ENCODE results near the gene ITFG1. TPM values are rescaled to one million over a fixed set of nuclear protein-coding genes. Genes with fewer than 3 reads are reported as not detected.
A peak's percentile ranks its signal among the peaks of the same experiment; 100 is the strongest.

ITFG1 gene
- total RNA-seq, 1 experiment from 2014 or later: 18.0 TPM

DNA sequence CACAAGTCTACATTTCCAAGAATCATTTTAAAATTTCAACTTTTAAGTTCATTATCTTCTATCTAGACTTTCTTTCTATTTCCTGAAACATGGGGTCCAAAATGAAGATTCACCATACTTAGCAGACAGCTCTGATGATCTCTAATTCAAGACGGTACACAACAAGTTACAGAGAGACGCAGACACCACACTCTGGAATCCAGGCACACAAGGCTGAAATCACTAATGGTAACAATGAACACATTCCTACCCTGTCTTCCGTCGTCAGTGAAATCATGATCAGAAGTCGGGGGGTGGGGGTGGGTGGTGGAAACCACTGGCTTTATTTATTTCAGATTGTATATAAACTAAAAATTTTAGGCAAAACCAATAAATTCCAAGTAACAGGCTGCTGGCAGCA lies 78.5 kb downstream of the ITFG1 start:
- H2BK20ac ChIP-seq (ENCODE audit: low read depth, low read length, poor library complexity, severe bottlenecking): no peak overlapping the region
- TF ChIP-seq, protein P1, sequence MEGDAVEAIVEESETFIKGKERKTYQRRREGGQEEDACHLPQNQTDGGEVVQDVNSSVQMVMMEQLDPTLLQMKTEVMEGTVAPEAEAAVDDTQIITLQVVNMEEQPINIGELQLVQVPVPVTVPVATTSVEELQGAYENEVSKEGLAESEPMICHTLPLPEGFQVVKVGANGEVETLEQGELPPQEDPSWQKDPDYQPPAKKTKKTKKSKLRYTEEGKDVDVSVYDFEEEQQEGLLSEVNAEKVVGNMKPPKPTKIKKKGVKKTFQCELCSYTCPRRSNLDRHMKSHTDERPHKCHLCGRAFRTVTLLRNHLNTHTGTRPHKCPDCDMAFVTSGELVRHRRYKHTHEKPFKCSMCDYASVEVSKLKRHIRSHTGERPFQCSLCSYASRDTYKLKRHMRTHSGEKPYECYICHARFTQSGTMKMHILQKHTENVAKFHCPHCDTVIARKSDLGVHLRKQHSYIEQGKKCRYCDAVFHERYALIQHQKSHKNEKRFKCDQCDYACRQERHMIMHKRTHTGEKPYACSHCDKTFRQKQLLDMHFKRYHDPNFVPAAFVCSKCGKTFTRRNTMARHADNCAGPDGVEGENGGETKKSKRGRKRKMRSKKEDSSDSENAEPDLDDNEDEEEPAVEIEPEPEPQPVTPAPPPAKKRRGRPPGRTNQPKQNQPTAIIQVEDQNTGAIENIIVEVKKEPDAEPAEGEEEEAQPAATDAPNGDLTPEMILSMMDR (conservative IDR thresholded peaks at IDR 0.05): no peak

More for the DNA sequence above, 78.5 kb downstream of the ITFG1 start:
- no peaks in the 10 kb centered on the region for H3K79me2 ChIP-seq (ENCODE audit: insufficient read depth, low read length)
- no peak overlapping the region for H2AK5ac ChIP-seq (ENCODE audit: insufficient read length, low read length)
- H3K27me3 Mint-ChIP-seq (ENCODE audit: low read depth): no peaks in the 10 kb centered on the region
- H2BK15ac ChIP-seq (ENCODE audit: low read depth, low read length): no peak overlapping the region
- H4K5ac ChIP-seq (ENCODE audit: insufficient read length, low read depth, low read length): no peak overlapping the region
- H3K9me3 Mint-ChIP-seq: no peaks in the 10 kb centered on the region
- H3K4me1 ChIP-seq (ENCODE audit: insufficient read depth, low read length): peaks cover 4% of the 10 kb centered on the region; the same call in 1 of the 2 replicates
- no peak overlapping the region for H2BK120ac ChIP-seq (ENCODE audit: low read depth, low read length, poor library complexity, severe bottlenecking)
- no peaks in the 10 kb centered on the region for H4K20me1 ChIP-seq (ENCODE audit: control insufficient read depth, insufficient read depth, insufficient read length)
- H3K27me3 ChIP-seq (ENCODE audit: insufficient read depth, low read length): no peaks in the 10 kb centered on the region
- no peak overlapping the region for H3K18ac ChIP-seq (ENCODE audit: insufficient read length, low read depth, low read length)
- H2BK5ac ChIP-seq (ENCODE audit: insufficient read length, low read length): no peak overlapping the region
- no peak overlapping the region for H3K4me2 ChIP-seq (ENCODE audit: insufficient read depth, insufficient read length, low read length)
- H3K9me3 ChIP-seq (ENCODE audit: control insufficient read depth, low read depth, low read length): no peaks in the 10 kb centered on the region
- no peak overlapping the region for H3T11ph ChIP-seq (ENCODE audit: low read length)
- no peak overlapping the region for H3K23ac ChIP-seq (ENCODE audit: insufficient read length, low read depth, low read length)
- no peak overlapping the region for H3K4ac ChIP-seq (ENCODE audit: low read depth, low read length)
- no peak overlapping the region for H4K91ac ChIP-seq (ENCODE audit: insufficient read length, low read depth, low read length)
- H3K79me1 ChIP-seq (ENCODE audit: insufficient read depth, low read depth, low read length, poor library complexity, severe bottlenecking): no peaks in the 10 kb centered on the region
- H3K4me1 Mint-ChIP-seq: peaks cover 19 to 22% of the 10 kb centered on the region in 2 experiments
- no peaks in the 10 kb centered on the region for H3K23me2 ChIP-seq (ENCODE audit: insufficient read length, low read depth, low read length, poor library complexity, severe bottlenecking)
- no peak overlapping the region for H3K27ac ChIP-seq (ENCODE audit: insufficient read length, low read depth, low read length)
- H3K27ac Mint-ChIP-seq: peak overlapping the region in 1 of 3 experiments; percentile 81; a peak in 1 of 7 replicates
- DNase-seq: no peak
- no peak overlapping the region for H4K8ac ChIP-seq (replicated peaks; ENCODE audit: insufficient read length, low read depth, low read length)
- H3K56ac ChIP-seq (ENCODE audit: insufficient read length, low read depth, low read length): no peak overlapping the region
- H3K4me3 Mint-ChIP-seq: no peak overlapping the region
- no peak overlapping the region for H2AFZ ChIP-seq (ENCODE audit: low read length)
- H3K14ac ChIP-seq (ENCODE audit: insufficient read depth, low read length): no peak overlapping the region
- no CpG with 5 or more reads among the region's 5 CpGs for WGBS (ENCODE audit: extremely low coverage, insufficient read length, low lambda C conversion rate)
- H3K36me3 Mint-ChIP-seq (ENCODE audit: insufficient read depth in 1 of 3, low read depth in 3 of 3): no peaks in the 10 kb centered on the region
- H2BK12ac ChIP-seq (ENCODE audit: insufficient read length, low read depth, low read length): no peak overlapping the region
- no peak overlapping the region for H3K9ac ChIP-seq (ENCODE audit: extremely low read depth, insufficient read length, low read length)
